ENCODE results near the gene UPF1.

The UPF1 gene

DNA sequence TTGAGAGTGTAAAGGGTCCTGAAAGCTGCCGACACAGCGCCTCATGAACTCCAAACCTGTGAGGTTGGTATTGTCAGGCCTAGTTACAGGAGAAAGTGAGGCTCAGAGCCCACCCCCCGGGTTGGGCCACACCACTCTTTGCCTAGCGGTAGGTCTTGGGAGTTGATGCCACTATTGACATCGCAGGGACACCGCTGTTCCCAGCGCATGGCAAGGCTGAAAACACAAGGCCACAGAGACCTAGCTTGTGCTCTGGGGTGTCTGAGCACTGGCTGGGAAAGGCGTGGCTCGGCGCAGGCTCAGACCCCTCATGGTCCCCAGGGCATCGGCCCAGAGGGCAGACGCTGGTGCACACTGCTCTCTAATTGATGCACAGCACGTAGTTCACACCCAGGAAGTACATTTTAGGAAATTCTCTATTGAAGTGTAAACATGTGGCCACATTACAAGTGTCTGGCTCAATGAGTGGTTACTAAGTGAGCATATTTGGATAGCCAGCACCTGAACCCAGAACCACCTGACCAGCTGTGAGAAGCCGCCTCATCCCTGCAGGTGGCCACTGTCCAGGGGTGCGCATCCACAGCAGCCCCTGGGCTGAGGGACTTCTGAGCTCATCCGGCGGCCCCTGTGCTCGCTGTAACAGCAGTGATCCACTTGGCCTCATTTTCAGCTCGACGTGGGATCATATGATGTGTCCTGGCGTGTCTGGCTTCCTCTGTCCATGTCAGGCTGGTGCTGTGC lies 27.3 kb downstream of the UPF1 start:
- FAIRE-seq: no peak

- no peak for FAIRE-seq
Measured at GRCh38 chr19:18859676-18860301, 28.0 kb downstream of the UPF1 start.

DNA sequence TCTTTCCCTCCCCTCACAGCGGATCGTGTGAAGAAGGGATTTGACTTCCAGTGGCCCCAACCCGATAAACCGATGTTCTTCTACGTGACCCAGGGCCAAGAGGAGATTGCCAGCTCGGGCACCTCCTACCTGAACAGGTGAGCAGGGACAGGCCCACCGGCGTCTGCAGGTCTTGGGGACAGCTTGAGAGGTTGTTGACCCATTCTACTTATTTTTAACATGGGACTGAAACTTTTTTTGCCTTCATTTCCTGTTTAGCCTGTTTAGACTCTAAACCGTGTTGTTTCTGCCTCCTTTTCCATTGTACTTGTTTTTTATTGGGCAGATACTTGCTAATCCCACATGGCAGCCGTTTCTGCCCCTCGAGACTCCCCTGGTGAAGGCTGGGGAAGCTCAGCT lies 28.5 kb downstream of the UPF1 start:
- no peak for FAIRE-seq

DNA sequence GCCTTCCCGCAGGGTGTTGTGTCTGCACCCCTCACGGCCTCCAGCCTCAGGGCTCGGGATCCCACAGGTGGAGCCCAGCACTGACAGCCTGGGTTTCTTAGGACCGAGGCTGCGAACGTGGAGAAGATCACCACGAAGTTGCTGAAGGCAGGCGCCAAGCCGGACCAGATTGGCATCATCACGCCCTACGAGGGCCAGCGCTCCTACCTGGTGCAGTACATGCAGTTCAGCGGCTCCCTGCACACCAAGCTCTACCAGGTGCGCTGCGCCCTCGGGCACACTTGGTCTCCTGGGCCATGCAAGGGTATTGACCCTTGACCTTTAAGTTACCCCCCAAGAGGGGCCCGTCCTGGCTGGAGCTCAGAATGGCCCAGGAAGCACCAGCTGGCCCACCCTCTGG lies 29.0 kb downstream of the UPF1 start:
- FAIRE-seq: no peak

GRCh38 chr19:18861235-18861634 lies 29.5 kb downstream of the UPF1 start:
- no peak for FAIRE-seq

- no peak for FAIRE-seq
Measured at GRCh38 chr19:18861917-18862316, 30.2 kb downstream of the UPF1 start.

DNA sequence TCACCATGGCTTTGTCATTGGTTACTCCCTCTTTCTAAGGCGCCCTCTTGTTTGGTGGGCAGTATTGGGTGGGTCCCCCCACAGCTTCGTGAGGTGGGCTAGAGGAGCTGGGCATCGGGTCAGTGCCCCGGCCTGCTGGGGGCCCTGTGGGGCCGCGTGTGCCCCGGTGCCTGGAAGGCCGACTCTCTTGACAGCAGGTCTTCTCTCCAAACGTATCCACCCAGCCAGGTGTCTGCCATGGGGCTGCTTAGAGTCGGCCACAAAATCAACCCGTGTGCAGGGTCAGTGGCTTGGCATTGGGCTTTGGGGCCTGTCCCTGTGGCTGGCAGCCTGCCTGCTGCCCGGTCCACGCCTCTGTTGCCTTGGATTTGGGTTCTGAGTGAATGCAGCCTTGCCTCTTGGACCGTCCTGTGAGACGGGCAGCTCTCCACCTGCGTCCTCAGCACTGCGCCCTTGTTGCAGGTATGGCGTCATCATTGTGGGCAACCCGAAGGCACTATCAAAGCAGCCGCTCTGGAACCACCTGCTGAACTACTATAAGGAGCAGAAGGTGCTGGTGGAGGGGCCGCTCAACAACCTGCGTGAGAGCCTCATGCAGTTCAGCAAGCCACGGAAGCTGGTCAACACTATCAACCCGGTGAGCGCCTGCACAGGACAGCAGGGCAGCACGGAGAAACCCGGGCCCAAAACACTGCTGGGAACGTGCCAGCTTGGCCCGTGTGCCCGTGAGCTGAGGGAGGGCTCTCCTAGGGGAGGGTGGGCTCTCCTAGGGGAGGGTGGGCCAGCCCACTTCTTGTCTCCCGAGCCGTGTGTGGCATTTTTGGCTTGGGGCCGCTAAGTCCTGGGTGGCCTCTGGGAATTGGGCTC lies 31.4 kb downstream of the UPF1 start:
- no peak for FAIRE-seq

- no peak for FAIRE-seq
Measured at GRCh38 chr19:18863843-18864362, 32.1 kb downstream of the UPF1 start.

DNA sequence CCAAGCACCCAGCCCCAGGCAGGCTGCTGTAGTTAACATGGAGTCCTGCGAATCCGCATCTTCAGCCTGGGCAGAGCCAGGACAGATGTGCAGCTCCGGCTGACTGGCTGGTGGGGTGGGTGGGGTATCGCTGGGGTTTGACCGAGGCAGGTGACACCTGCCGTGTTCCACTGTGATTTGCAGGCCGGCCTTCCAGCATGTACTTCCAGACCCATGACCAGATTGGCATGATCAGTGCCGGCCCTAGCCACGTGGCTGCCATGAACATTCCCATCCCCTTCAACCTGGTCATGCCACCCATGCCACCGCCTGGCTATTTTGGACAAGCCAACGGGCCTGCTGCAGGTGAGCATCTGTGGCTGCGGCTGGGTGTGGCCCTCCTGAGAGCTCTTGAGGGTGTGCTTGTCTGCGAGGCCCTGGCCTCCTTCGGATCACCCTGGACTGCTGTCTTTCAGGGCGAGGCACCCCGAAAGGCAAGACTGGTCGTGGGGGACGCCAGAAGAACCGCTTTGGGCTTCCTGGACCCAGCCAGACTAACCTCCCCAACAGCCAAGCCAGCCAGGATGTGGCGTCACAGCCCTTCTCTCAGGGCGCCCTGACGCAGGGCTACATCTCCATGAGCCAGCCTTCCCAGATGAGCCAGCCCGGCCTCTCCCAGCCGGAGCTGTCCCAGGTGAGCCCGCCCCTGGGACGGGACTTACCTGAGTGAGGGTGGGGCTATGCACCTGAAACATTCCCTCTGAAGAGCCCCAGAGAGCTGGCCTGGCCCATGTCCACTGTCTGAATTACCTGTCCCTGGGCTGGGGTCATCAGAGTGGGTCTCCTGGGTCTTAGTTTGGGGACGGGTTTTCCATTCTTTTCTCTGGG lies 33.6 kb downstream of the UPF1 start:
- no peak for FAIRE-seq

GRCh38 chr19:18865973-18866799 lies 34.4 kb downstream of the UPF1 start:
- FAIRE-seq: no peak

GRCh38 chr19:18866800-18867123 lies 35.0 kb downstream of the UPF1 start:
- no peak for FAIRE-seq

GRCh38 chr19:18867199-18867598 lies 35.4 kb downstream of the UPF1 start:
- FAIRE-seq: no peak

GRCh38 chr19:18867751-18868150 lies 36.0 kb downstream of the UPF1 start:
- FAIRE-seq: no peak

- FAIRE-seq: no peak
Measured at GRCh38 chr19:18868380-18869022, 36.7 kb downstream of the UPF1 start.

- no peak for FAIRE-seq
Measured at GRCh38 chr19:18869023-18869618, 37.4 kb downstream of the UPF1 start.

DNA sequence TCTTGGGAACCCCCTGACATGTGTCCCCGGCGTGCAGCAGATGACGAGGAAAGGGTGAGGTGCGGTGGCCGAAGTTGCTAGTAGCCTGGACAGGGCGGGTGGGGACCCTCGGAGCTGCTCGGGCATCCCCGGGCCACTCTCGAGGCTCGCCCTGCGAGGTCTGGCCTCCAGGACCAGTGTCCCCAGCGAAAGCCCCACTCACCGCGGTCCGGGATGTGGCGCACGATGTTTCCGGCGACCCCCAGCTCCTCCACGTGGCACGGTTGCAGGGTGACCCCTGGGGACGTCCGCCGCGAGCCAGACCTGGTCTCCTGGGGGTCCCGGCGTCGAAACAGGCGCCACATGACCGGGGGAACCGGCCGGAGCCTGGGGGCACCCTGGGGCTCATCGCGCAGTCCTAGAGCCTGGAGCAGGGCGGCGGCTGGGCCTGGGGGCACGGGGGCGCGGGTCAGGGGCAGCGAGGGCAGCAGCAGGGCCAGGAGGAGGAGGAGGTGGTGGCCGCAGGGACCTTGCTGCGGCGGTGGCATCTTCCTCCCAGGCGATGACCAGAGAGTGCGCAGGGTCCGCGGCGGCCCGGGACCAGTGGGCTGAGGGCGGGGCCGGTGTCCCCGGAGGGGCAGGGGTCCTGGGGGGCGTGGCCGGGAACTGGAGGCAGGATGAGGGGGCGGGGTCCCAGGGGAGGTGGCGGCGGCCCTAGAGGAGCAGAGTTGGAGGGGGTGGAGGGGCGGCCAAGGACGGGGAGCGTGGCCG lies 38.2 kb downstream of the UPF1 start:
- no peak for FAIRE-seq

DNA sequence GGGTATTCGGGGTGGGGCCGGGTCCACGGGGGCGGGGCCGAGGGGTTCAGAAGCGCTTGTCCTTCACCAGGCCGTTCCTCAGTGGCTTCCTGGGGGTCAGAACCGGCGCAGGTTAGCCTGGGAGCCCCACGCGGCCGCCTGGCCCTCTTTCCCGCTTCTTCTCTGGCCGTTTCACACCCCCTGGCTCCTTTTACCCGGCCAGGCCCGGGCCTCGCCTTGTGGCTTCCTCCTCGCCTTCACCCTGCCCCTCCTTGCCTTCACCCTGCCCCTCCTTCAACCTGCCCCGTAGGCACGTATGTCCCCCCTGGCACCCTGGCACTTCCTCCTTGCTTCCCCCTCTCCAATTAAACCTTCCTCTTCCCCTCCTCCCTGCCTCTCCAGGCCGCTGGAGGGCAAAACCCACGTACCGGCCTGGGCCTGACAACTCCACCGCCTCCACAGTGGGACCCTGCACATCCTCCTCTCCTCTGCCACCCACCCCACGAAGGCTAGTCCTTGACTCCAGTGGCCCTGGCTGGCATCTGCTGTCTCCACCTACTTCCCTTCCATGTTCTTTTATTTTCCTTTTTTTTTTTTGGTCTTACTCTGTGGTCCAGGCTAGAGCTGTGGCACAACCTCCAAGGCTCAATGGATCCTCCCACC lies 38.9 kb downstream of the UPF1 start:
- FAIRE-seq: no peak

GRCh38 chr19:18871543-18871942 lies 39.8 kb downstream of the UPF1 start:
- FAIRE-seq: no peak

GRCh38 chr19:18875726-18876125 lies 44.0 kb downstream of the UPF1 start:
- no peak for FAIRE-seq

GRCh38 chr19:18876865-18877264 lies 45.1 kb downstream of the UPF1 start:
- no peak for FAIRE-seq

Data from islet of Langerhans (tissue), 1 donor.